ENCODE data around the gene MYNN. TPM values are rescaled to one million over a fixed set of nuclear protein-coding genes. Genes with fewer than 3 reads are reported as not detected.

MYNN gene
- total RNA-seq, 1 experiment from 2014 or later = 20.5 TPM

DNA sequence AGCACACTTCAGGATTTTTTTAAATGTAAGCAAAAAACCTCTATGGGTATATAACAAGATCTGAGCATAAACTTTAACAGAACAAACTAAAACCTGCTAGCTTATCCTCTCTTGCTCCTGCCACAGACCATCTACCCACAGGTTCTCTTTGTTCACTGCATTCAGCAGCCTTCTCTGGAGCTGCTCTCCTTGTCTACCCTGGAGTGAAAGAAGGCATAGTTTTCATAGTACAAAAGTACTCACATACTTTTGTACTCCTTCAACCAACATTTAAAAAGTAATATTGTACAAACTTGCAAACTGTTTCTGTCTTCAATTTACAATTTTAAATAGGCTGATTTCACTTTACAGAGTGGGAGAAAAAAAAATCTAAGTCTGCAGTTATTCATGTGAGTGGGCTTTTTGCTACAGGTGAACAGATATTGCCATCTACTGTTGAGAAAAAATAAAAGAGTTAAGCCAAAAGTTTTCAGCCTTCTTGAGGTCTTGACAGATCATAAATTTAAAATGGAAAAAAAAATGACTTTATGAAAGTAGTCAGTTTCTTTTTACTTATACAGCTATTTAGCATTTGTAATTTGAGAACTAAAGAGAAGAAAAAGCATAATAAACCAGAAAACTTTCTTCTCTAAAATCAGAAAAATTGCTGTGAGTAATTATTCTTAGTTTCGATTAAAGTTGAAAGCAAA, 28.7 kb upstream of the MYNN start:
- Histone ChIP-seq H3K9me3 (ENCODE audit: low read depth, low read length, poor library complexity, severe bottlenecking) (no peaks in the 10 kb centered on the region), H3K27me3 (replicated peaks; ENCODE audit: insufficient read depth, low read depth, low read length, poor library complexity) (peaks cover 35% of the 10 kb centered on the region), H3K27ac (ENCODE audit: low read depth, low read length, poor library complexity, severe bottlenecking) (no peak overlapping the region), H3K36me3 (ENCODE audit: insufficient read depth, low read length, poor library complexity, severe bottlenecking) (no peaks in the 10 kb centered on the region), H3K4me3 (ENCODE audit: low read depth, low read length, poor library complexity, severe bottlenecking) (no peak overlapping the region), H3K4me1 (ENCODE audit: insufficient read depth, low read length, poor library complexity, severe bottlenecking) (no peaks in the 10 kb centered on the region)
- DNase-seq (ENCODE audit: low spot score) = peak; percentile 14
- POLR2A ChIA-PET (ENCODE audit: low non-redundant PET) = interaction anchor here (0.6 kb wide), 1 partner anchor 1716 kb away, joined by 3 read pairs; no protein-coding TSS in a partner anchor
- TF ChIP-seq, protein P1, sequence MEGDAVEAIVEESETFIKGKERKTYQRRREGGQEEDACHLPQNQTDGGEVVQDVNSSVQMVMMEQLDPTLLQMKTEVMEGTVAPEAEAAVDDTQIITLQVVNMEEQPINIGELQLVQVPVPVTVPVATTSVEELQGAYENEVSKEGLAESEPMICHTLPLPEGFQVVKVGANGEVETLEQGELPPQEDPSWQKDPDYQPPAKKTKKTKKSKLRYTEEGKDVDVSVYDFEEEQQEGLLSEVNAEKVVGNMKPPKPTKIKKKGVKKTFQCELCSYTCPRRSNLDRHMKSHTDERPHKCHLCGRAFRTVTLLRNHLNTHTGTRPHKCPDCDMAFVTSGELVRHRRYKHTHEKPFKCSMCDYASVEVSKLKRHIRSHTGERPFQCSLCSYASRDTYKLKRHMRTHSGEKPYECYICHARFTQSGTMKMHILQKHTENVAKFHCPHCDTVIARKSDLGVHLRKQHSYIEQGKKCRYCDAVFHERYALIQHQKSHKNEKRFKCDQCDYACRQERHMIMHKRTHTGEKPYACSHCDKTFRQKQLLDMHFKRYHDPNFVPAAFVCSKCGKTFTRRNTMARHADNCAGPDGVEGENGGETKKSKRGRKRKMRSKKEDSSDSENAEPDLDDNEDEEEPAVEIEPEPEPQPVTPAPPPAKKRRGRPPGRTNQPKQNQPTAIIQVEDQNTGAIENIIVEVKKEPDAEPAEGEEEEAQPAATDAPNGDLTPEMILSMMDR (conservative IDR thresholded peaks at IDR 0.05; ENCODE audit: low read depth, low read length) = peak; percentile 50
- TF ChIP-seq EZH2 (IDR thresholded peaks at IDR 0.05; ENCODE audit: borderline replicate concordance, low read depth, low read length, poor library complexity, severe bottlenecking) = no peak
- intact Hi-C loops (cut with micrococcal nuclease; ENCODE audit: unreplicated experiment) = loop anchor here (5.0 kb wide), 3 partner anchors 597 to 877 kb away; no protein-coding TSS in a partner anchor
- CTCF ChIA-PET = interaction anchor here (0.7 to 1.0 kb wide), 2 partner anchors 505 to 880 kb away, joined by 3 to 4 read pairs; no protein-coding TSS in a partner anchor
- no TSS peak for BruUV-seq (replicated peaks)

DNA sequence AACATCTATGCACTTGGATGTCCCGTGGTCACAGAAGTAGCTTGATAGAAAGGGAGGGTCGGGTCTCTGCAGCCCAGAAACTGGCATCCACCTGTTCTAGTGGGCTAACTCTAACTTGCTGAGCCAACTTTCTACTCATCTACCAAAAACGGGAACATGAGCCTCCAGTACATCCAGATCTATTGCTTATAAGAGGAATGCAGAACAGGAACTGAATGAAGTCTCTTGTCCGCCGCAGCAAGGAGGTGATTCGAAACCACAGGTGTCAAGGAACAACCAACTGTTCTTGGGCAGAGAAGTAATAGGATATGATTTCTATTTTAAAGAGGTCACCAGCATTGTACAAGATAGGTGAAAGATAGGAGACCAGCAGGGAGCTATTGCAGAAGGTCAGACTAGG, 26.3 kb upstream of the MYNN start:
- Histone ChIP-seq H3K36me3 (ENCODE audit: insufficient read depth, low read length, poor library complexity, severe bottlenecking) (no peaks in the 10 kb centered on the region), H3K9me3 (ENCODE audit: low read depth, low read length, poor library complexity, severe bottlenecking) (no peaks in the 10 kb centered on the region), H3K27ac (ENCODE audit: low read depth, low read length, poor library complexity, severe bottlenecking) (no peak overlapping the region), H3K27me3 (replicated peaks; ENCODE audit: insufficient read depth, low read depth, low read length, poor library complexity) (peaks cover 51% of the 10 kb centered on the region), H3K4me3 (ENCODE audit: low read depth, low read length, poor library complexity, severe bottlenecking) (no peak overlapping the region), H3K4me1 (ENCODE audit: insufficient read depth, low read length, poor library complexity, severe bottlenecking) (no peaks in the 10 kb centered on the region)
- intact Hi-C loops (cut with micrococcal nuclease; ENCODE audit: unreplicated experiment) = no loop called here
- ChIA-PET CTCF (no interaction called here), POLR2A (ENCODE audit: low non-redundant PET) (no interaction called here)
- TF ChIP-seq EZH2 (IDR thresholded peaks at IDR 0.05; ENCODE audit: borderline replicate concordance, low read depth, low read length, poor library complexity, severe bottlenecking) = no peak
- TF ChIP-seq, protein P1 (conservative IDR thresholded peaks at IDR 0.05; ENCODE audit: low read depth, low read length) = no peak
- no TSS peak for BruUV-seq (replicated peaks)
- DNase-seq (ENCODE audit: low spot score) = no peak

DNA sequence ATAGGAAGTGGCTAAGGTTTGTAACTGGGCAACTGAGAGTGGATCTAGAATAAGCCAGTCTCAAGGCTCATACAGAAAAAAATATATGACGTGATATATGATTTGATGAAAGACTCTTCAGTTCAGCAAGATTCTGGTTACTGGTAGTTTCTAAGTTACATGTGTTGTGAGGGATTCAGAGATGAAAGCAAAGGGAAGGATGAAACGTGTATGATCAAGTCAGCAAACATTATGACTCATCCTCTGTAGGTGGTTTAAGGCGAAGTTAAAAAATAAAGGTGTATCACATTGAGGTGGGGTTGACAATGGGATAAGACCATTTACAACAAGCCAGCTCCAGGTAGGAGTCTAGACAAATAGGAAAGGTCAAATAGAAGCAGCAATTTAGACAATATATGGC, 24.5 kb upstream of the MYNN start:
- intact Hi-C loops (cut with micrococcal nuclease; ENCODE audit: unreplicated experiment) = no loop called here
- CTCF ChIA-PET = no interaction called here
- no TSS peak for BruUV-seq (replicated peaks)
- H3K4me3 ChIP-seq (ENCODE audit: low read depth, low read length, poor library complexity, severe bottlenecking) = no peak overlapping the region
- TF ChIP-seq, protein P1 (conservative IDR thresholded peaks at IDR 0.05; ENCODE audit: low read depth, low read length) = no peak
- TF ChIP-seq EZH2 (IDR thresholded peaks at IDR 0.05; ENCODE audit: borderline replicate concordance, low read depth, low read length, poor library complexity, severe bottlenecking) = no peak
- POLR2A ChIA-PET (ENCODE audit: low non-redundant PET) = no interaction called here
- H3K27ac ChIP-seq (ENCODE audit: low read depth, low read length, poor library complexity, severe bottlenecking) = no peak overlapping the region
- no peak for DNase-seq (ENCODE audit: low spot score)
- no peaks in the 10 kb centered on the region for H3K36me3 ChIP-seq (ENCODE audit: insufficient read depth, low read length, poor library complexity, severe bottlenecking)
- peaks cover 65% of the 10 kb centered on the region for H3K27me3 ChIP-seq (replicated peaks; ENCODE audit: insufficient read depth, low read depth, low read length, poor library complexity)
- no peaks in the 10 kb centered on the region for H3K4me1 ChIP-seq (ENCODE audit: insufficient read depth, low read length, poor library complexity, severe bottlenecking)
- no peaks in the 10 kb centered on the region for H3K9me3 ChIP-seq (ENCODE audit: low read depth, low read length, poor library complexity, severe bottlenecking)

All from A673 (cell line).